Measurements from ENCODE around the gene SLC2A5. TPM values are rescaled to one million over a fixed set of nuclear protein-coding genes. Genes with fewer than 3 reads are reported as not detected.
"Not testable (repeated sequence)": the region's sequence is repeated elsewhere in the genome, so short reads cannot be mapped to it uniquely, and the experiment has no call there.

SLC2A5 gene
- total RNA-seq, 1 donor from 2014 or later, result 8.9 TPM

GRCh38 chr1:9025449-9025848 lies 44.0 kb downstream of the SLC2A5 start:
- Histone ChIP-seq H3K27ac (ENCODE audit: low read depth, low read length) (no peak overlapping the region), H3K4me1 (ENCODE audit: control insufficient read depth in 3 of 3, insufficient read depth in 3 of 3, low read length in 3 of 3) (peaks cover 0 to 5% (median 4%) of the 10 kb centered on the region in 3 donors), H3K36me3 (ENCODE audit: control insufficient read depth in 3 of 3, insufficient read depth in 3 of 3, low read length in 3 of 3) (no peaks in the 10 kb centered on the region), H3K9ac (ENCODE audit: low read depth in 1 of 3, low read length in 3 of 3) (no peak overlapping the region), H3K4me3 (ENCODE audit: low read length in 3 of 3) (no peak overlapping the region), H3K9me3 (ENCODE audit: control insufficient read depth in 3 of 3, low read length in 3 of 3) (no peaks in the 10 kb centered on the region), H3K27me3 (ENCODE audit: control insufficient read depth in 3 of 3, insufficient read depth in 3 of 3, low read length in 3 of 3) (no peaks in the 10 kb centered on the region)

GRCh38 chr1:9024837-9025236 lies 44.6 kb downstream of the SLC2A5 start:
- no peak overlapping the region for H3K27ac ChIP-seq (ENCODE audit: low read depth, low read length)
- H3K4me3 ChIP-seq (ENCODE audit: low read length in 3 of 3), result no peak overlapping the region
- no peak overlapping the region for H3K9ac ChIP-seq (ENCODE audit: low read depth in 1 of 3, low read length in 3 of 3)
- H3K36me3 ChIP-seq (ENCODE audit: control insufficient read depth in 3 of 3, insufficient read depth in 3 of 3, low read length in 3 of 3), result no peaks in the 10 kb centered on the region
- peaks cover 0 to 5% (median 4%) of the 10 kb centered on the region in 3 donors for H3K4me1 ChIP-seq (ENCODE audit: control insufficient read depth in 3 of 3, insufficient read depth in 3 of 3, low read length in 3 of 3)
- no peaks in the 10 kb centered on the region for H3K9me3 ChIP-seq (ENCODE audit: control insufficient read depth in 3 of 3, low read length in 3 of 3)
- no peaks in the 10 kb centered on the region for H3K27me3 ChIP-seq (ENCODE audit: control insufficient read depth in 3 of 3, insufficient read depth in 3 of 3, low read length in 3 of 3)

- H3K4me1 ChIP-seq (ENCODE audit: control insufficient read depth in 3 of 3, insufficient read depth in 3 of 3, low read length in 3 of 3), result peaks cover 0 to 5% (median 4%) of the 10 kb centered on the region in 3 donors
- H3K27ac ChIP-seq (ENCODE audit: low read depth, low read length), result no peak overlapping the region
These were observed 46.7 kb downstream of the SLC2A5 start for GRCh38 chr1:9022773-9023172.

DNA sequence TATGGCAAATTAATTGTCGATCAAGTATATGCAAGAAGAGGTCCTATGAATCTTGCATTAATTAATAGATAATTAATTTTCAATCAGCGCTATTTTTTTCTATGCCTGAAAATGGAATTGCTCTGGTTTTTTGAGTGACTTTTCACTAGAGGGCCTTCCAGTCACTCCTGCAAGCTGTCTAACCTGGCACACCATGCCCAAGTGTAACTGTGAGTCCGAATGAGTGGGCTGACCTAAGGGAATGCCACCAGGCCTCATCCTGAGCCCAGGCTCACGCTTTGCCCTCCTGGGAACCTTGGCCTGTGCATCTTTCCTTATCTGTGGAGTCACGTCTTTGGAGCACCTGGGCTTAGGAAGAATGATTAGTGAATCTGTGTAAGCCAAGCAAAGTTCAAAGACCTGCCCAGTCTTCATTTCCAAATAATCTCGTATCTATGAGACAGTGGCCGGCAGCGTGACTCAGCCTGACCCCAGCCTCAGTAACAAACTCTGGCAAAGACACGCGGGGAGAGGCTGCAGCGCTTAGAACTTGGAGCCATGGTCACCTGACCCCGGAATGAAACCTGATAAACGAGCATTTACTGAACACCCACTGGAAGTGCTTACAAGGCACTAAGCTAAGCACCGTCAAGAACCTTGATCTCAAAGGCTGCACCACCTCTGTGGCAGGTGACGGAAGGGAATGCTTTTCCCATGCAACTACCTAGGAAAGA lies 47.3 kb downstream of the SLC2A5 start:
- not testable (repeated sequence) for H3K4me3 ChIP-seq (ENCODE audit: low read length in 3 of 3); H3K9ac ChIP-seq (ENCODE audit: low read depth in 1 of 3, low read length in 3 of 3); H3K36me3 ChIP-seq (ENCODE audit: control insufficient read depth in 3 of 3, insufficient read depth in 3 of 3, low read length in 3 of 3); H3K4me1 ChIP-seq (ENCODE audit: control insufficient read depth in 3 of 3, insufficient read depth in 3 of 3, low read length in 3 of 3); H3K9me3 ChIP-seq (ENCODE audit: control insufficient read depth in 3 of 3, low read length in 3 of 3); H3K27ac ChIP-seq (ENCODE audit: low read depth, low read length); H3K27me3 ChIP-seq (ENCODE audit: control insufficient read depth in 3 of 3, insufficient read depth in 3 of 3, low read length in 3 of 3)

More at GRCh38 chr1:9022773-9023172, 46.7 kb downstream of the SLC2A5 start:
- H3K27me3 ChIP-seq (ENCODE audit: control insufficient read depth in 3 of 3, insufficient read depth in 3 of 3, low read length in 3 of 3), result no peaks in the 10 kb centered on the region
- no peak overlapping the region for H3K4me3 ChIP-seq (ENCODE audit: low read length in 3 of 3)
- no peaks in the 10 kb centered on the region for H3K9me3 ChIP-seq (ENCODE audit: control insufficient read depth in 3 of 3, low read length in 3 of 3)
- no peak overlapping the region for H3K9ac ChIP-seq (ENCODE audit: low read depth in 1 of 3, low read length in 3 of 3)
- H3K36me3 ChIP-seq (ENCODE audit: control insufficient read depth in 3 of 3, insufficient read depth in 3 of 3, low read length in 3 of 3), result no peaks in the 10 kb centered on the region

DNA sequence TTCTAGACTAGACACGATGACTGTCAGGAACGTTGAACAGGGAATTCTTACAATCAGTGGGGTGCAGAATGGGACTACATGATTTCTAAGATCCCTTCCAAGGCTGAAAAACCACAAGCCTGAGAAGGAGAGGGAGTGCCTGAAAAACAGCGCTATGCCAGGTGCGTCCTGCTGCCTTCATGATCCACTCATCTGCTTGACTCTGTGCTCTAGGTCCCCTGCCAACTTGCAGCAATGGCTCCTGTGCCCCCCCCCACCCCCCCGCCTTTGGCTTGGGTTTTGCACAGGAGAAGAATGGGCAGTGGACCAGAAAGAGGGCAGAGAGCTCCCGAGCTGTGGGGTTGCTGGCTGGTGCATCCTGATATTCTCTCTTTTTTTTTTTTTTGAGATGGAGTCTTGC lies 49.1 kb downstream of the SLC2A5 start:
- no peak overlapping the region for H3K9ac ChIP-seq (ENCODE audit: low read depth in 1 of 3, low read length in 3 of 3)
- H3K4me3 ChIP-seq (ENCODE audit: low read length in 3 of 3), result no peak overlapping the region
- H3K9me3 ChIP-seq (ENCODE audit: control insufficient read depth in 3 of 3, low read length in 3 of 3), result no peaks in the 10 kb centered on the region
- H3K27me3 ChIP-seq (ENCODE audit: control insufficient read depth in 3 of 3, insufficient read depth in 3 of 3, low read length in 3 of 3), result no peaks in the 10 kb centered on the region
- peaks cover 0 to 5% (median 4%) of the 10 kb centered on the region in 3 donors for H3K4me1 ChIP-seq (ENCODE audit: control insufficient read depth in 3 of 3, insufficient read depth in 3 of 3, low read length in 3 of 3)
- no peaks in the 10 kb centered on the region for H3K36me3 ChIP-seq (ENCODE audit: control insufficient read depth in 3 of 3, insufficient read depth in 3 of 3, low read length in 3 of 3)
- no peak overlapping the region for H3K27ac ChIP-seq (ENCODE audit: low read depth, low read length)

GRCh38 chr1:9019896-9020295 lies 49.5 kb downstream of the SLC2A5 start:
- Histone ChIP-seq H3K4me3 (ENCODE audit: low read length in 3 of 3) (no peak overlapping the region), H3K4me1 (ENCODE audit: control insufficient read depth in 3 of 3, insufficient read depth in 3 of 3, low read length in 3 of 3) (peaks cover 0 to 5% (median 4%) of the 10 kb centered on the region in 3 donors), H3K27me3 (ENCODE audit: control insufficient read depth in 3 of 3, insufficient read depth in 3 of 3, low read length in 3 of 3) (no peaks in the 10 kb centered on the region), H3K9ac (ENCODE audit: low read depth in 1 of 3, low read length in 3 of 3) (no peak overlapping the region), H3K27ac (ENCODE audit: low read depth, low read length) (no peak overlapping the region), H3K36me3 (ENCODE audit: control insufficient read depth in 3 of 3, insufficient read depth in 3 of 3, low read length in 3 of 3) (no peaks in the 10 kb centered on the region), H3K9me3 (ENCODE audit: control insufficient read depth in 3 of 3, low read length in 3 of 3) (no peaks in the 10 kb centered on the region)

- Histone ChIP-seq H3K36me3 (ENCODE audit: control insufficient read depth in 3 of 3, insufficient read depth in 3 of 3, low read length in 3 of 3) (no peaks in the 10 kb centered on the region), H3K27ac (ENCODE audit: low read depth, low read length) (no peak overlapping the region)
These were observed 51.1 kb downstream of the SLC2A5 start for GRCh38 chr1:9018333-9018732.

GRCh38 chr1:9016455-9016854 lies 53.0 kb downstream of the SLC2A5 start:
- no peaks in the 10 kb centered on the region for H3K4me1 ChIP-seq (ENCODE audit: control insufficient read depth in 3 of 3, insufficient read depth in 3 of 3, low read length in 3 of 3)
- no peaks in the 10 kb centered on the region for H3K27me3 ChIP-seq (ENCODE audit: control insufficient read depth in 3 of 3, insufficient read depth in 3 of 3, low read length in 3 of 3)
- no peak overlapping the region for H3K27ac ChIP-seq (ENCODE audit: low read depth, low read length)
- no peaks in the 10 kb centered on the region for H3K36me3 ChIP-seq (ENCODE audit: control insufficient read depth in 3 of 3, insufficient read depth in 3 of 3, low read length in 3 of 3)
- no peaks in the 10 kb centered on the region for H3K9me3 ChIP-seq (ENCODE audit: control insufficient read depth in 3 of 3, low read length in 3 of 3)
- H3K9ac ChIP-seq (ENCODE audit: low read depth in 1 of 3, low read length in 3 of 3), result no peak overlapping the region
- H3K4me3 ChIP-seq (ENCODE audit: low read length in 3 of 3), result no peak overlapping the region

More at GRCh38 chr1:9018333-9018732, 51.1 kb downstream of the SLC2A5 start:
- Histone ChIP-seq H3K4me3 (ENCODE audit: low read length in 3 of 3) (no peak overlapping the region), H3K4me1 (ENCODE audit: control insufficient read depth in 3 of 3, insufficient read depth in 3 of 3, low read length in 3 of 3) (peaks cover 0 to 5% (median 4%) of the 10 kb centered on the region in 3 donors), H3K27me3 (ENCODE audit: control insufficient read depth in 3 of 3, insufficient read depth in 3 of 3, low read length in 3 of 3) (no peaks in the 10 kb centered on the region), H3K9ac (ENCODE audit: low read depth in 1 of 3, low read length in 3 of 3) (no peak overlapping the region), H3K9me3 (ENCODE audit: control insufficient read depth in 3 of 3, low read length in 3 of 3) (no peaks in the 10 kb centered on the region)

- Histone ChIP-seq H3K36me3 (ENCODE audit: control insufficient read depth in 3 of 3, insufficient read depth in 3 of 3, low read length in 3 of 3) (no peaks in the 10 kb centered on the region), H3K27me3 (ENCODE audit: control insufficient read depth in 3 of 3, insufficient read depth in 3 of 3, low read length in 3 of 3) (no peaks in the 10 kb centered on the region), H3K27ac (ENCODE audit: low read depth, low read length) (no peak overlapping the region), H3K4me1 (ENCODE audit: control insufficient read depth in 3 of 3, insufficient read depth in 3 of 3, low read length in 3 of 3) (no peaks in the 10 kb centered on the region), H3K4me3 (ENCODE audit: low read length in 3 of 3) (no peak overlapping the region), H3K9me3 (ENCODE audit: control insufficient read depth in 3 of 3, low read length in 3 of 3) (no peaks in the 10 kb centered on the region), H3K9ac (ENCODE audit: low read depth in 1 of 3, low read length in 3 of 3) (peak overlapping the region in 1 of 3 donors; percentile 16)
These were observed 54.7 kb downstream of the SLC2A5 start for GRCh38 chr1:9014475-9015375.

- H3K4me3 ChIP-seq (ENCODE audit: low read length in 3 of 3), result no peak overlapping the region
- H3K9ac ChIP-seq (ENCODE audit: low read depth in 1 of 3, low read length in 3 of 3), result peak overlapping the region in 1 of 3 donors; percentile 45
- H3K27me3 ChIP-seq (ENCODE audit: control insufficient read depth in 3 of 3, insufficient read depth in 3 of 3, low read length in 3 of 3), result no peaks in the 10 kb centered on the region
- no peaks in the 10 kb centered on the region for H3K9me3 ChIP-seq (ENCODE audit: control insufficient read depth in 3 of 3, low read length in 3 of 3)
- H3K27ac ChIP-seq (ENCODE audit: low read depth, low read length), result no peak overlapping the region
- no peaks in the 10 kb centered on the region for H3K4me1 ChIP-seq (ENCODE audit: control insufficient read depth in 3 of 3, insufficient read depth in 3 of 3, low read length in 3 of 3)
- no peaks in the 10 kb centered on the region for H3K36me3 ChIP-seq (ENCODE audit: control insufficient read depth in 3 of 3, insufficient read depth in 3 of 3, low read length in 3 of 3)
These were observed 55.6 kb downstream of the SLC2A5 start for GRCh38 chr1:9013819-9014218.

All from skeletal muscle tissue (tissue), 4 donors.